Fibroblast of lung (primary cell): ENCODE data around the gene HOXA9. TPM values are rescaled to one million over a fixed set of nuclear protein-coding genes. Genes with fewer than 3 reads are reported as not detected.

ENCODE experiments used
- DNase-seq, 2 donors: peaks; one replicate each; pipeline versions ENCODE4 v3.0.0 to v3.0.0-alpha.2; 2010; ENCODE audit warnings: low read depth in 2 of 2
- H2AFZ ChIP-seq: 2 replicates; pipeline ENCODE4 v1.5.1; 2012; ENCODE audit warnings: low read length, control low read depth, inconsistent platforms
- H3K27ac ChIP-seq: 2 replicates; pipeline ENCODE4 v1.5.1; 2011; ENCODE audit warnings: low read length, control low read depth; ENCODE audit not compliant: insufficient read depth
- H3K27me3 ChIP-seq: 2 replicates; pipeline ENCODE4 v1.5.1; 2011; ENCODE audit warnings: mild to moderate bottlenecking, low read length; ENCODE audit not compliant: control insufficient read depth, insufficient read depth
- H3K36me3 ChIP-seq: 2 replicates; pipeline ENCODE4 v1.5.1; 2011; ENCODE audit warnings: low read length; ENCODE audit not compliant: control insufficient read depth, insufficient read depth
- H3K4me1 ChIP-seq: 2 replicates; pipeline ENCODE4 v1.5.1; 2011; ENCODE audit warnings: low read length; ENCODE audit not compliant: control insufficient read depth, insufficient read depth; ENCODE audit errors: extremely low read depth
- H3K4me2 ChIP-seq: 2 replicates; pipeline ENCODE4 v1.5.1; 2011; ENCODE audit warnings: low read length, control low read depth; ENCODE audit not compliant: insufficient read depth; ENCODE audit errors: extremely low read depth
- H3K4me3 ChIP-seq, 4 experiments: fragments of 200-600 bp in 1 of 4; sonication (generic) in 1 of 4; replicated peaks in 1 of 4; 2 replicates each; pipeline ENCODE4 v1.5.1; 2011 to 2016; ENCODE audit warnings: low read length in 4 of 4, low read depth in 3 of 4, mild to moderate bottlenecking in 3 of 4, control low read depth in 2 of 4, inconsistent platforms in 1 of 4, mixed read lengths in 1 of 4; ENCODE audit not compliant: insufficient read depth in 1 of 4; ENCODE audit errors: control extremely low read depth in 1 of 4
- H3K79me2 ChIP-seq: 2 replicates; pipeline ENCODE4 v1.5.1; 2012; ENCODE audit warnings: mild to moderate bottlenecking, low read length, inconsistent platforms; ENCODE audit not compliant: control insufficient read depth, insufficient read depth
- H3K9ac ChIP-seq: 2 replicates; pipeline ENCODE4 v1.5.1; 2011; ENCODE audit warnings: mild to moderate bottlenecking, low read length, control low read depth; ENCODE audit not compliant: insufficient read depth
- H3K9me3 ChIP-seq: 2 replicates; pipeline ENCODE4 v1.5.1; 2012; ENCODE audit warnings: low read depth, low read length; ENCODE audit not compliant: control insufficient read depth, insufficient read depth
- H4K20me1 ChIP-seq: 2 replicates; pipeline ENCODE4 v1.5.1; 2011; ENCODE audit warnings: low read length; ENCODE audit not compliant: control insufficient read depth, insufficient read depth; ENCODE audit errors: extremely low read depth
- EZH2 ChIP-seq: IDR thresholded peaks from 2 replicates; pipeline ENCODE4 v1.5.1; 2012; ENCODE audit warnings: low read length, control low read depth, mild to moderate bottlenecking; ENCODE audit errors: missing control alignments
- polyA plus RNA-seq, 2 donors: library from polyadenylated mRNA; depleted of rRNA in 1 of 2; stranded (reverse) in 1 of 2; unstranded in 1 of 2; fragments of >200 nt; gene quantifications; 2 replicates each; pipeline ENCODE4 v1.2.1, GENCODE V29; 2011 to 2012; ENCODE audit warnings: missing spikeins in 1 of 2
- total RNA-seq: library from RNA; depleted of rRNA; stranded (reverse); fragments of >200 nt; gene quantifications from 2 replicates; pipeline ENCODE4 v1.2.1, GENCODE V29; 2014
- TF ChIP-seq, protein P1 (sequence below), 2 donors: IDR thresholded peaks in 1 of 2; conservative IDR thresholded peaks in 1 of 2; 1 replicate in 1 of 2; 2 replicates in 1 of 2; pipeline ENCODE4 v1.5.1; 2011 to 2012; ENCODE audit warnings: low read length in 2 of 2, control low read depth in 1 of 2, inconsistent platforms in 1 of 2, low read depth in 1 of 2, mild to moderate bottlenecking in 1 of 2

HOXA9 gene
- total and polyA plus RNA-seq, 2 donors (not counting 1 experiment from before 2014, with no cell fraction given) = 0.08 TPM; not detected in 1

- TF ChIP-seq EZH2 = no peak
- TF ChIP-seq, protein P1, sequence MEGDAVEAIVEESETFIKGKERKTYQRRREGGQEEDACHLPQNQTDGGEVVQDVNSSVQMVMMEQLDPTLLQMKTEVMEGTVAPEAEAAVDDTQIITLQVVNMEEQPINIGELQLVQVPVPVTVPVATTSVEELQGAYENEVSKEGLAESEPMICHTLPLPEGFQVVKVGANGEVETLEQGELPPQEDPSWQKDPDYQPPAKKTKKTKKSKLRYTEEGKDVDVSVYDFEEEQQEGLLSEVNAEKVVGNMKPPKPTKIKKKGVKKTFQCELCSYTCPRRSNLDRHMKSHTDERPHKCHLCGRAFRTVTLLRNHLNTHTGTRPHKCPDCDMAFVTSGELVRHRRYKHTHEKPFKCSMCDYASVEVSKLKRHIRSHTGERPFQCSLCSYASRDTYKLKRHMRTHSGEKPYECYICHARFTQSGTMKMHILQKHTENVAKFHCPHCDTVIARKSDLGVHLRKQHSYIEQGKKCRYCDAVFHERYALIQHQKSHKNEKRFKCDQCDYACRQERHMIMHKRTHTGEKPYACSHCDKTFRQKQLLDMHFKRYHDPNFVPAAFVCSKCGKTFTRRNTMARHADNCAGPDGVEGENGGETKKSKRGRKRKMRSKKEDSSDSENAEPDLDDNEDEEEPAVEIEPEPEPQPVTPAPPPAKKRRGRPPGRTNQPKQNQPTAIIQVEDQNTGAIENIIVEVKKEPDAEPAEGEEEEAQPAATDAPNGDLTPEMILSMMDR (conservative IDR thresholded peaks at IDR 0.05 in 1 of 2, IDR thresholded peaks at IDR 0.05 in 1 of 2; ENCODE audit: low read depth in 1 of 2, low read length in 2 of 2) = no peak
- Histone ChIP-seq H3K4me1 (peaks cover 11% of the 10 kb centered on the region), H3K79me2 (peaks cover 19% of the 10 kb centered on the region), H3K27me3 (no peaks in the 10 kb centered on the region), H3K4me2 (no peak overlapping the region), H2AFZ (no peak overlapping the region), H3K4me3 (no peak overlapping the region), H3K9me3 (no peaks in the 10 kb centered on the region), H3K36me3 (no peaks in the 10 kb centered on the region), H3K9ac (no peak overlapping the region), H3K27ac (no peak overlapping the region), H4K20me1 (no peaks in the 10 kb centered on the region)
- DNase-seq = peak in 1 of 2 donors; percentile 64
These were observed 38.6 kb downstream of the HOXA9 start for GRCh38 chr7:27126596-27127327.

DNA sequence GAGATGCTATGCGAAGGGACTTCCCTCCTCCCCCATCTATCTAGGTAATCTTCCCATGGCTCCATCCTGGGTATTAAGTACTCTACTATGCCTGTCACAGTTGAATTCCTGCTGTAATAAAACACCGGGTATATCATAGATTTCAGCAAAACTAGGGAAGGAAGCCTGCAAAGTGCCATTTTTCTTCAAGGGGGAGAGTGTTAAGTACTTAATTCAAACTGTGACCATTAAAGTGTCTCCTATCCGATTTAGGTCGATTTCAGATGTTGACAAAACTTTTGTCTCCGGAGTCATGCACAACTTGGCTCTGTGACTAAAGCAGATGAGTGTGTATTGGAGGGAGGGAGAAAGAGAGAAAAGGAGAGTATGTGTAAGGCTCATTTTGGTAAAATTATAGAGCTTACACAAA is 39.3 kb downstream of the HOXA9 start:
- no peak for TF ChIP-seq EZH2
- TF ChIP-seq, protein P1 (conservative IDR thresholded peaks at IDR 0.05 in 1 of 2, IDR thresholded peaks at IDR 0.05 in 1 of 2; ENCODE audit: low read depth in 1 of 2, low read length in 2 of 2) = no peak
- peak in 1 of 2 donors; percentile 29 for DNase-seq
- Histone ChIP-seq H3K9me3 (no peaks in the 10 kb centered on the region), H3K9ac (no peak overlapping the region), H4K20me1 (no peaks in the 10 kb centered on the region), H3K36me3 (no peaks in the 10 kb centered on the region), H3K4me1 (peaks cover 15% of the 10 kb centered on the region), H2AFZ (no peak overlapping the region), H3K4me2 (no peak overlapping the region), H3K4me3 (no peak overlapping the region), H3K79me2 (peaks cover 19% of the 10 kb centered on the region), H3K27me3 (no peaks in the 10 kb centered on the region), H3K27ac (no peak overlapping the region)

- peaks cover 21% of the 10 kb centered on the region for H3K4me1 ChIP-seq
- H3K36me3 ChIP-seq = no peaks in the 10 kb centered on the region
- H3K4me3 ChIP-seq = peak overlapping the region in 1 of 4 experiments; percentile 57
- DNase-seq = no peak
- H2AFZ ChIP-seq = no peak overlapping the region
- H3K9ac ChIP-seq = no peak overlapping the region
- no peak for TF ChIP-seq EZH2
- TF ChIP-seq, protein P1 (conservative IDR thresholded peaks at IDR 0.05 in 1 of 2, IDR thresholded peaks at IDR 0.05 in 1 of 2; ENCODE audit: low read depth in 1 of 2, low read length in 2 of 2) = no peak
- no peaks in the 10 kb centered on the region for H3K27me3 ChIP-seq
- H3K4me2 ChIP-seq = no peak overlapping the region
- no peaks in the 10 kb centered on the region for H3K9me3 ChIP-seq
- H3K79me2 ChIP-seq = peaks cover 19% of the 10 kb centered on the region
- H4K20me1 ChIP-seq = no peaks in the 10 kb centered on the region
- H3K27ac ChIP-seq = no peak overlapping the region
These were observed 40.2 kb downstream of the HOXA9 start for GRCh38 chr7:27124902-27125689.
